ENCODE measurements around the gene ZC3H13.

GRCh38 chr13:45949161-45949560 lies 103.4 kb downstream of the ZC3H13 start:
- TF ChIP-seq, protein P1, sequence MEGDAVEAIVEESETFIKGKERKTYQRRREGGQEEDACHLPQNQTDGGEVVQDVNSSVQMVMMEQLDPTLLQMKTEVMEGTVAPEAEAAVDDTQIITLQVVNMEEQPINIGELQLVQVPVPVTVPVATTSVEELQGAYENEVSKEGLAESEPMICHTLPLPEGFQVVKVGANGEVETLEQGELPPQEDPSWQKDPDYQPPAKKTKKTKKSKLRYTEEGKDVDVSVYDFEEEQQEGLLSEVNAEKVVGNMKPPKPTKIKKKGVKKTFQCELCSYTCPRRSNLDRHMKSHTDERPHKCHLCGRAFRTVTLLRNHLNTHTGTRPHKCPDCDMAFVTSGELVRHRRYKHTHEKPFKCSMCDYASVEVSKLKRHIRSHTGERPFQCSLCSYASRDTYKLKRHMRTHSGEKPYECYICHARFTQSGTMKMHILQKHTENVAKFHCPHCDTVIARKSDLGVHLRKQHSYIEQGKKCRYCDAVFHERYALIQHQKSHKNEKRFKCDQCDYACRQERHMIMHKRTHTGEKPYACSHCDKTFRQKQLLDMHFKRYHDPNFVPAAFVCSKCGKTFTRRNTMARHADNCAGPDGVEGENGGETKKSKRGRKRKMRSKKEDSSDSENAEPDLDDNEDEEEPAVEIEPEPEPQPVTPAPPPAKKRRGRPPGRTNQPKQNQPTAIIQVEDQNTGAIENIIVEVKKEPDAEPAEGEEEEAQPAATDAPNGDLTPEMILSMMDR (IDR thresholded peaks at IDR 0.05), result no peak
- TF ChIP-seq POLR2A (IDR thresholded peaks at IDR 0.05) (no peak), EP300 (IDR thresholded peaks at IDR 0.05) (no peak), POLR2AphosphoS5 (IDR thresholded peaks at IDR 0.05) (no peak)
